ENCODE measurements around the gene OLA1.

Gene OLA1

GRCh38 chr2:174062934-174063333, 185.4 kb downstream of the OLA1 start:
- TF ChIP-seq YY1 (IDR thresholded peaks at IDR 0.05; ENCODE audit: low read depth) (no peak), CEBPB (IDR thresholded peaks at IDR 0.05) (no peak), MAX (IDR thresholded peaks at IDR 0.05) (no peak), TAF1 (IDR thresholded peaks at IDR 0.05; ENCODE audit: low read depth) (no peak), FOXM1 (IDR thresholded peaks at IDR 0.05; ENCODE audit: borderline replicate concordance, low read depth) (no peak), RAD21 (IDR thresholded peaks at IDR 0.05; ENCODE audit: low read depth) (no peak), CREB1 (IDR thresholded peaks at IDR 0.05; ENCODE audit: low read depth) (no peak), REST (IDR thresholded peaks at IDR 0.05; ENCODE audit: low read depth) (no peak), ZBTB7A (IDR thresholded peaks at IDR 0.05; ENCODE audit: low read depth) (no peak), EP300 (IDR thresholded peaks at IDR 0.05; ENCODE audit: borderline replicate concordance) (no peak), NFIC (IDR thresholded peaks at IDR 0.05) (no peak), USF1 (IDR thresholded peaks at IDR 0.05) (no peak), EGR1 (IDR thresholded peaks at IDR 0.05) (no peak), TEAD4 (IDR thresholded peaks at IDR 0.05) (no peak), TCF12 (IDR thresholded peaks at IDR 0.05; ENCODE audit: low read depth) (no peak)

- no peak for TF ChIP-seq MAX (IDR thresholded peaks at IDR 0.05)
- no peak for TF ChIP-seq CREB1 (IDR thresholded peaks at IDR 0.05; ENCODE audit: low read depth)
Measured at GRCh38 chr2:174059884-174060244, 188.5 kb downstream of the OLA1 start.

GRCh38 chr2:174059178-174059883, 189.0 kb downstream of the OLA1 start:
- no peak for TF ChIP-seq FOXM1 (IDR thresholded peaks at IDR 0.05; ENCODE audit: borderline replicate concordance, low read depth)

- TF ChIP-seq EGR1 (IDR thresholded peaks at IDR 0.05) (no peak), MAX (IDR thresholded peaks at IDR 0.05) (no peak), TAF1 (IDR thresholded peaks at IDR 0.05; ENCODE audit: low read depth) (no peak), ZBTB7A (IDR thresholded peaks at IDR 0.05; ENCODE audit: low read depth) (no peak), TCF12 (IDR thresholded peaks at IDR 0.05; ENCODE audit: low read depth) (no peak), RAD21 (IDR thresholded peaks at IDR 0.05; ENCODE audit: low read depth) (no peak), FOXM1 (IDR thresholded peaks at IDR 0.05; ENCODE audit: borderline replicate concordance, low read depth) (no peak)
Measured at GRCh38 chr2:174058456-174058855, 189.9 kb downstream of the OLA1 start.

- TF ChIP-seq CEBPB (IDR thresholded peaks at IDR 0.05): no peak
- TF ChIP-seq CREB1 (IDR thresholded peaks at IDR 0.05; ENCODE audit: low read depth): no peak
- TF ChIP-seq USF1 (IDR thresholded peaks at IDR 0.05): no peak
- TF ChIP-seq FOXM1 (IDR thresholded peaks at IDR 0.05; ENCODE audit: borderline replicate concordance, low read depth): no peak
- TF ChIP-seq TAF1 (IDR thresholded peaks at IDR 0.05; ENCODE audit: low read depth): no peak
- TF ChIP-seq RAD21 (IDR thresholded peaks at IDR 0.05; ENCODE audit: low read depth): no peak
- no peak for TF ChIP-seq EP300 (IDR thresholded peaks at IDR 0.05; ENCODE audit: borderline replicate concordance)
- TF ChIP-seq YY1 (IDR thresholded peaks at IDR 0.05; ENCODE audit: low read depth): no peak
- TF ChIP-seq EGR1 (IDR thresholded peaks at IDR 0.05): no peak
- no peak for TF ChIP-seq TCF12 (IDR thresholded peaks at IDR 0.05; ENCODE audit: low read depth)
- no peak for TF ChIP-seq TEAD4 (IDR thresholded peaks at IDR 0.05)
- TF ChIP-seq NFIC (IDR thresholded peaks at IDR 0.05): no peak
Measured at GRCh38 chr2:174058026-174058425, 190.3 kb downstream of the OLA1 start.

- no peak for TF ChIP-seq NFIC (IDR thresholded peaks at IDR 0.05)
- TF ChIP-seq CEBPB (IDR thresholded peaks at IDR 0.05): no peak
- no peak for TF ChIP-seq TAF1 (IDR thresholded peaks at IDR 0.05; ENCODE audit: low read depth)
- no peak for TF ChIP-seq CREB1 (IDR thresholded peaks at IDR 0.05; ENCODE audit: low read depth)
- TF ChIP-seq USF1 (IDR thresholded peaks at IDR 0.05): no peak
- no peak for TF ChIP-seq ZBTB7A (IDR thresholded peaks at IDR 0.05; ENCODE audit: low read depth)
- no peak for TF ChIP-seq TEAD4 (IDR thresholded peaks at IDR 0.05)
- no peak for TF ChIP-seq MAX (IDR thresholded peaks at IDR 0.05)
- no peak for TF ChIP-seq YY1 (IDR thresholded peaks at IDR 0.05; ENCODE audit: low read depth)
- no peak for TF ChIP-seq REST (IDR thresholded peaks at IDR 0.05; ENCODE audit: low read depth)
- TF ChIP-seq TCF12 (IDR thresholded peaks at IDR 0.05; ENCODE audit: low read depth): no peak
- no peak for TF ChIP-seq EGR1 (IDR thresholded peaks at IDR 0.05)
- TF ChIP-seq FOXM1 (IDR thresholded peaks at IDR 0.05; ENCODE audit: borderline replicate concordance, low read depth): no peak
- TF ChIP-seq RAD21 (IDR thresholded peaks at IDR 0.05; ENCODE audit: low read depth): no peak
- no peak for TF ChIP-seq EP300 (IDR thresholded peaks at IDR 0.05; ENCODE audit: borderline replicate concordance)
Measured at GRCh38 chr2:174054926-174055325, 193.4 kb downstream of the OLA1 start.
